GM12872 (cell line): ENCODE measurements around the gene DAZAP1.

Experiments
- TF ChIP-seq, protein P1 (sequence below): IDR thresholded peaks from 3 replicates; pipeline ENCODE4 v1.5.1; 2011; ENCODE audit warnings: low read depth, mild to moderate bottlenecking, low read length, moderate library complexity; ENCODE audit not compliant: insufficient read depth

Gene DAZAP1

GRCh38 chr19:1455336-1456120, 48.1 kb downstream of the DAZAP1 start:
- TF ChIP-seq, protein P1, sequence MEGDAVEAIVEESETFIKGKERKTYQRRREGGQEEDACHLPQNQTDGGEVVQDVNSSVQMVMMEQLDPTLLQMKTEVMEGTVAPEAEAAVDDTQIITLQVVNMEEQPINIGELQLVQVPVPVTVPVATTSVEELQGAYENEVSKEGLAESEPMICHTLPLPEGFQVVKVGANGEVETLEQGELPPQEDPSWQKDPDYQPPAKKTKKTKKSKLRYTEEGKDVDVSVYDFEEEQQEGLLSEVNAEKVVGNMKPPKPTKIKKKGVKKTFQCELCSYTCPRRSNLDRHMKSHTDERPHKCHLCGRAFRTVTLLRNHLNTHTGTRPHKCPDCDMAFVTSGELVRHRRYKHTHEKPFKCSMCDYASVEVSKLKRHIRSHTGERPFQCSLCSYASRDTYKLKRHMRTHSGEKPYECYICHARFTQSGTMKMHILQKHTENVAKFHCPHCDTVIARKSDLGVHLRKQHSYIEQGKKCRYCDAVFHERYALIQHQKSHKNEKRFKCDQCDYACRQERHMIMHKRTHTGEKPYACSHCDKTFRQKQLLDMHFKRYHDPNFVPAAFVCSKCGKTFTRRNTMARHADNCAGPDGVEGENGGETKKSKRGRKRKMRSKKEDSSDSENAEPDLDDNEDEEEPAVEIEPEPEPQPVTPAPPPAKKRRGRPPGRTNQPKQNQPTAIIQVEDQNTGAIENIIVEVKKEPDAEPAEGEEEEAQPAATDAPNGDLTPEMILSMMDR, result no peak

GRCh38 chr19:1456121-1456900, 48.9 kb downstream of the DAZAP1 start:
- TF ChIP-seq, protein P1, result no peak

- TF ChIP-seq, protein P1, result no peak
Measured at GRCh38 chr19:1457031-1457739, 49.8 kb downstream of the DAZAP1 start.

DNA sequence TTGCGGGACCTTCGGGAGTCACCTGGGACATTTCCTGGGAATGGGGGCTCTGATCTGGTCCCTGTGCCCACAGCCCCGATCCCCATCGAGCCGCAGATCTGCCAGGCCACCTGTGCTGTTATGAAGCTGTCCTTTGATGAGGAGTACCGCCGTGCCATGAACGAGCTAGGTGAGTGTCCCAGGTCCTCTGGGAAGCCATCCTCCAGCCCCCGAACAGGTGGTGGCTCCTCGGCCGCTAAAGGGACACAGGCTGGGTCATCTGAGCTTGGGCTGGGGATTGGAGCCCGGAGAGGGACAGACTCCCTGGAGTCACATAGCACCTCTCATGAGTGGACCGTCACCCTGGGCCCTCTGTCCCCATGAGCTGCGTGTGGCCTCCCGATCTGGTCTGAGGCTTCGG, 50.5 kb downstream of the DAZAP1 start:
- TF ChIP-seq, protein P1, result no peak

- TF ChIP-seq, protein P1, result no peak
Measured at GRCh38 chr19:1459479-1459878, 52.1 kb downstream of the DAZAP1 start.

DNA sequence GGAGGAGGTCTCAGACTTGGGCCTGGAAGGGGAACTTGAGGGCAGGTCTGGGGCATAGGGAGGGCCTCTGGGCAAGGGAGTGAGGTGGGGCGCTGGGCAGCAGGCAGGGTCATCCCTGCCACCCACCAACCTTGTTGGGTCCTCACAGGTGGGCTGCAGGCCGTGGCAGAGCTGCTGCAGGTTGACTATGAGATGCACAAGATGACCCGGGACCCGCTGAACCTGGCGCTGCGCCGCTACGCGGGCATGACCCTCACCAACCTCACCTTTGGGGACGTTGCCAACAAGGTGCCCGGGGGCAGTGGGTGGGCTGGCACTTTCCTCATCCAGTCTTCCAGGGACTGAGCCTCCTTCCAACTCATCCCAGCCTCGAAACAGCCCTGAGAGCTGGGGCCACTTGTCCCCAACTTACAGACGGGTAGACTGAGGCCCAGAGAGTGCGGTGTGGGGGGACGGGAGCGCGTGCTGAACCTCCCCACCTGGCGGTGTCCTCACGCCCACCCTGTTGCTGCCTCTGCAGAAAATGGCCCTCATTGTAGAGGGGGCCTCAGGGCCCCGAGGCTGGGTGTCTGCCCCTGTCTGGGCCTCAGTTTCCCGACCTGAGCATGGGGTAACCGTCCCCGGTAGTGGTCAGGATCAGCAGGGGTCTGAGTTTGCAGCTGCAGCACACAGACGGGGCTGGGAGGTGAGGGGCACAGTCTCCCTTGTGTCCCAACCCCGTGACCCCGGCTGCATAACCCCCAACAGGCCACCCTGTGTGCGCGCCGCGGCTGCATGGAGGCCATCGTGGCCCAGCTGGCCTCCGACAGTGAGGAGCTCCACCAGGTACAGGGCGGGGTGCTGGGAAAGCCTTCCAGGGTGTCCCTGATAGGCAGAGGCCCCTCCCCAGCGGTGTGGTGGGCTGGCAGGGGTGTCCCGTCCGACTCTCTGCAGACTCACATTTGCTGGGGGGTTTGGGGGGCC, 52.9 kb downstream of the DAZAP1 start:
- TF ChIP-seq, protein P1, result no peak

DNA sequence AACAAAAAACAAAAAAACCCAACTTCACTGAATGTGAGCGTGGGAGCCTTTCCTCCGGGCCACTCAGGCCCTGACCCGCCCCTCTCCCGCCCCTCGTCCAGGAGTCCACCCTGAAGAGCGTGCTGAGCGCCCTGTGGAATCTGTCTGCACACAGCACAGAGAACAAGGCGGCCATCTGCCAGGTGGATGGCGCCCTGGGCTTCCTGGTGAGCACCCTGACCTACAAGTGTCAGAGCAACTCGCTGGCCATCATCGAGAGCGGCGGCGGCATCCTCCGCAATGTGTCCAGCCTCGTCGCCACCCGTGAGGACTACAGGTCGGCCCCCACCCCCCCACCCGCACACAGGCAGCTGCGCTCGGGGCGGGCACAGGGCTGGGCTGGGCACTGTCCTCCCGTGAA, 54.5 kb downstream of the DAZAP1 start:
- TF ChIP-seq, protein P1, result no peak
